T-helper 2 cell (primary cell): ENCODE data around the gene CLDN25.

ENCODE experiments used
- DNase-seq, 5 experiments: peaks; one replicate each; pipeline versions ENCODE4 v3.0.0 to v3.0.0-alpha.2; 2012 to 2022

Gene CLDN25

DNA sequence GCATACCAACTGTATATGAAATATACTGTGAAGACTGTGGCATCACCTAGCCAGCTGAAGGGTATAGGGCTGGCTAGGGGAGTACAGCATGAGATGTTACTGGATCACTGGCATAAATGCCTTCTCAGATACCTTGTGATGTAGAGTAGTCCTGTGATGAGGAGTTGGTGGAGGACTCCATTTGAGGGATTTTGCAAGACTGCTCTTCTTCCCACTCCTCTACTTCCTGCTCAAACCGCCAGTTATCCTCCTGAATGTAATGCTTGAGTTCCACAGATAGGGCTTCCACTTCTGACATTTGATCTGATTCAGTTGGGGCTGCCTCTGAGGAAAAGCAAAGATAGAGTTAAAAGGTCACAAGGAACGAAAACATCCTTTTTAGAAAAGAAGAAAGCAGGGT is 29.3 kb downstream of the CLDN25 start:
- no peak for DNase-seq

DNA sequence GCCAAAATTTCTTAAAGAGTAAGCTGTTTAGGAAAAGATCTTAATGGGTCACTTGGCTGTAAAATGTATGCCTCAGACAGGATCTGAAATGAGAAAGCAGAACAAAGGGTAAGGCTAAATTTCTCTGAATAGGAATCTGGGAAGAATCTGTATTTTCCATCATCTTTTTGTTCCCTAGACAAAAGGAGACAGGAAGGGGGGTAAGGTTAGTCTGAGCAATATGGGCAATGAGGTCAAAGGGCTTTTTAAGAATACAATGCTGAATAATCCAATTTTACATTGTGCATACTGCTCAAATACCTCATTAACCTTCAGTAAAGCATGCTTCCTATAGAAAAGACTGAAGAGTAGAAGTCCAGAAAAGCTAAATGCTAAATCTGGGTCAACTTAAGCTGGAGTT is 34.6 kb downstream of the CLDN25 start:
- no peak for DNase-seq

DNA sequence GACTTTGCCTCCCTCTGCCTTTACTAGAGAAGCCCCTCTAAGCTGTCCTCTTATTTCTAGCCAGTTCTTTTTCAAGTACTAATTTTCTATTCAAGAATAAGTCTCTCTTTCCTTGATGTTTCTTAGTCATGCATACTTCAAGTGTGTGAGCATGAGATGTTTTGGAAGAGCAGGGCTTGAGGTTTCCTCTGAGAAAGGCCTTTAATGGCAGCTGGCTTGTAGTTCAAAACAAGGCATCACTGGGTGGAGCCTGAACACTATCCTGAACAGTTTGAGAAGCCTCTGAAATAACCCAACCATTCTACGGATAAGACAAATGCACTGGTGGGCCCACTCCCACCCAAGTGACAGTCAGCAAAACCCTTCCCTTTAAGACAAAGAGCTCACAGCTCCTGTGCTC is 37.6 kb downstream of the CLDN25 start:
- DNase-seq, result no peak

DNA sequence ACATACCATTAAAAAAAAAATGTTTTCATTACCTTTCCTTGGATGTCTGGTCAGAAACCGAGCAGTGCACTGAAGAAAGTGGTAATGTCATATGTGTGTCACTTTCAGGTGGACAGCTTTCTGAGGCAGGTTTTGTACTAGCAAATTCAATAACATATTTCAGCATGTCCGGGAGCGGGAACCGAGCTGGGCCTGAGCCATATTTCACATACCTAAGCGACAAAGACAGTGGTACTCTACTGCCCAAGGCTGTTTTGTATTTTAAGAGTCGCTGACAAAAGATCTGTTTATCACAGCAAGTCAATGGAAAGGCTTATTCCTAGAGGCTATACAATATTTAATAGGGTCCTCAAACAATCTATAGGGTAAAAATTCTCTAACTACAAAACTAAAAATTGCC is 38.0 kb downstream of the CLDN25 start:
- DNase-seq, result no peak

DNA sequence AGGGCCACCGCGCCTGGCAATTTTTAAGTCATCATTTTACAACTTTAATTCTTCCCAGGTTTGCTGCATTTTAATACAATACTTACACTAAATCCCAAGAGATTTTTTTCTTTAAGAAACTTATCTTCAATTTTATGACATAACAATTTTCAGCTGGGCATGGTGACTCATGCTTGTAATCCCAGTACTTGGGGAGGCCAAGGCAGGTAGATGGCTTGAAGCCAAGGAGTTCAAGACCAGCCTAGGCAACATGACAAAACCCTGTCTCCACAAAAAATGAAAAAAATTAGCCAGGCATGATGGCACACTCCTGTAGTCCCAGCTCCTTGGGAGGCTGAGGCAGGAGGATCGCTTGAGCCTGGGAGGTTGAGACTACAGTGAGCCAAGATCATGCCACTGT is 38.8 kb downstream of the CLDN25 start:
- no peak for DNase-seq

DNA sequence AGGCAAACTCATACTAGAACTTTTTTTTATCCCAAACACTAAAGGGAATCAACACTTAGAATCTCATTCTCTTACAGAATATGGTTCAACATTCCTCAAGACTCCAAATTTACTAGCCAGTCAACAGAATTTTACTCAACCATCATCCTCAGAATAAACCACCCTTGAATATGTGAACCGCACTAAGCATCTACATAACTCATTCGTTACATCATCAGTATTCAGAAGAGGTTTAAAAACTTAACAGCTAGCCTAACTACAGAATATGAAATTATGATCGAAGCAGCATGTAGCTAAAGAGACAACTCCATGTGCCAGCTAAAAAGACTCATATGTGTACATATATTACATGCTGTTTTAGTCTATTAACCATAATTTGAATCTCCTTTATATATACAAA is 47.9 kb downstream of the CLDN25 start:
- DNase-seq, result no peak

DNA sequence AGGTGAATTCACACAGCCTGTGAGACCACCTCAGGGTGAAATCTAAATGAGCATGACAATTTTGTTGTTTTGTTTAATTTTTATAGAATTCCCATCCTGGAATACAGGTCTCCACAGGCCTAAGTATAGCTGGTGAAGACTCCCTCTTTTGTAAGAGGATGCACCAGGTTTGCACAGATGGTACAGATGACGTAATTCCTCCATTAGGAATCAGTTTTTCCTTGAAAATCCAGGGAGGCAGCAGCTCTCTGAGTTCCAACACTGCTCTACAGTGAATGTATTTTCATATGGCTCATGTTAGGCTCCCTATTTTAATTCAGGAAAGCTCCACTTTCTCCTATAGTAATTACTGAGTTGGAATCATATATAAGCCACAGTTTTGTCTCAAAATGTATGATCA is 48.6 kb downstream of the CLDN25 start:
- no peak for DNase-seq

DNA sequence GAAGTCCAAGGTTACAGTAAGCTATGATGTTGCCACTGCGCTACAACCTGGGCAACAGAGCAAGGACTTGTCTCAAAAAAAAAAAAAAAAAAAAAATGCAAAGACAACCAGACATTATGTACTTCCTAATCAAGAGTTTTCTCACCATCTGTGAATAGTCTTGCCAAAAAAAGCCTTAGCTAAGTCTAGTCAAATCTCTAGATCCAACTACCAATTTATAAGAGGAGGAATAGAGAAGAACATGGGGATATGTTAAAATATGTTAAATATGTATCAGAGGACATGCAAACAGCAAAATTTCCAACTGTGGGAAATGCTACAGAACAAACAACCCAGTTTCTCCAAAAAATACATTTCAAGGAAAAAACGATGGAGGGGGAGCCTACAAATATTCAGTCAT is 50.2 kb downstream of the CLDN25 start:
- no peak for DNase-seq
